ENCODE results near the gene FRMD4A.

FRMD4A gene

DNA sequence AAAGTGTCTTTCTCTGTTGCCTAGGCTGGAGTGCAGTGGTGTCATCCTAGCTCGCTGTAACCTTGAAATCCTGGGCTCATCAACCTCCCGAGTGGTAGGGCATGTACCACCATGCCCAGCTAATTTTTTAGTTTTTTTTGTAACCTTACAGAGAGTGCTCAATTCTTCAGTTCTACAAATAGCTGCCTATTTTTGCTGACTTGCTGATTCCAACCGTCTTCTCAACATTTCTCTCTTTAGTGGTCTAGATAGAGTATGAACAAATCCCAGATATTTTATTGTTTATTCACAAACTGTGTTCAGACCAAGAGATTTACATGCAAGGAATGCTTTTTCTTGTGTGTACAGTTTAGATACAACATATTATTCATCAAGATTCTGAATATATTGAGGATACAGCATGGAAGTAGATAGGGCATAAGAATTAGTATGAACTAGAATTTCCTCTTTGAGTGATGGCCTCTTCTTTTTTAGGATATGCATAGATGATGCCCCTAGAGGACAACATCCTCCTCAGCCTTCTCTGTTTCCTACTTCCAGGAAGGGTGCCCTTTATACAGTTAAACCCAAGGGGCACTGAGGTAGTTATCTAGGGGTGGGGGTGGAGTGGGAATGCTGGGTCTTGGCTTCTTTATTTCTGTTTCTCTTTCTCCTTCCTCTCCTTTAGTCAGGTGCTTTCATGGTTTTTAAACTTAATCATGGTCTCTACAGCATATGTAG is 717.9 kb downstream of the FRMD4A start:
- TF ChIP-seq, protein P1, sequence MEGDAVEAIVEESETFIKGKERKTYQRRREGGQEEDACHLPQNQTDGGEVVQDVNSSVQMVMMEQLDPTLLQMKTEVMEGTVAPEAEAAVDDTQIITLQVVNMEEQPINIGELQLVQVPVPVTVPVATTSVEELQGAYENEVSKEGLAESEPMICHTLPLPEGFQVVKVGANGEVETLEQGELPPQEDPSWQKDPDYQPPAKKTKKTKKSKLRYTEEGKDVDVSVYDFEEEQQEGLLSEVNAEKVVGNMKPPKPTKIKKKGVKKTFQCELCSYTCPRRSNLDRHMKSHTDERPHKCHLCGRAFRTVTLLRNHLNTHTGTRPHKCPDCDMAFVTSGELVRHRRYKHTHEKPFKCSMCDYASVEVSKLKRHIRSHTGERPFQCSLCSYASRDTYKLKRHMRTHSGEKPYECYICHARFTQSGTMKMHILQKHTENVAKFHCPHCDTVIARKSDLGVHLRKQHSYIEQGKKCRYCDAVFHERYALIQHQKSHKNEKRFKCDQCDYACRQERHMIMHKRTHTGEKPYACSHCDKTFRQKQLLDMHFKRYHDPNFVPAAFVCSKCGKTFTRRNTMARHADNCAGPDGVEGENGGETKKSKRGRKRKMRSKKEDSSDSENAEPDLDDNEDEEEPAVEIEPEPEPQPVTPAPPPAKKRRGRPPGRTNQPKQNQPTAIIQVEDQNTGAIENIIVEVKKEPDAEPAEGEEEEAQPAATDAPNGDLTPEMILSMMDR (IDR thresholded peaks at IDR 0.05; ENCODE audit: low read length), result no peak
- no peak for TF ChIP-seq EZH2phosphoT487 (IDR thresholded peaks at IDR 0.05; ENCODE audit: low read length)
- TF ChIP-seq EZH2 (optimal IDR thresholded peaks at IDR 0.05; ENCODE audit: low read depth, low read length), result no peak
- Histone ChIP-seq H3K36me3 (replicated peaks; ENCODE audit: insufficient read depth, low read length) (peaks cover 12% of the 10 kb centered on the region), H3K4me2 (ENCODE audit: low read depth, low read length) (no peak overlapping the region)

DNA sequence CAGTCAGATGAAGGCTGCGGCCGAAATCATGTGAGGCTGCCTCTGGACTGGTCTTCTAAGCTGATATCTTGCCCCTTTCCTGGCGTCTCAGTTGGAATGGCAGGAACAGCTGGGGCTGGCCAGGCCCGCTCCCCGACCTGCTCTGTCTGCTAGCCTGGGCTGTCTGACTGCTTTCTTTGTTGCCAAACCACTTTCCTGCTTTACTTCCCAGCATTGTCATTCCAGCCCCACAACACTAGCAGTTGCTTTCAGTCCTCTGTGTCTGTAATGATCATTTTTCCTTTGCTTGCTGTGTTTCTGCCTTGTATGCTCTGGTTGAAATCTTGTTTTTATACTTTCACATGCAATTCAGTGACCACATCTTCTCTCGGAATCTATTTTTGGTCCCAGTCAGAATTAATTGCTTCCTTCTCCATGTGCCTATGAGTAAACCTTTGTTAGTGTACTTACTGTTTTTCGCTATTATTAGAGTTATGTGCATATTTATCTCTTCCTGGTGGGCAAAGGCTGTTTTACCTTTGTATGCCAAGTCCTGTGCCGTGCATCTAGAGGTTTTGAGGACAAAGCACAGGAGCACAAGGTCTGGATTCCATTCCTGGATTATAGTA is 722.4 kb downstream of the FRMD4A start:
- no peaks in the 10 kb centered on the region for H4K20me1 ChIP-seq (ENCODE audit: insufficient read depth, low read length)
- TF ChIP-seq EZH2phosphoT487 (IDR thresholded peaks at IDR 0.05; ENCODE audit: low read length), result no peak
- no peak for TF ChIP-seq EZH2 (optimal IDR thresholded peaks at IDR 0.05; ENCODE audit: low read depth, low read length)
- TF ChIP-seq, protein P1 (IDR thresholded peaks at IDR 0.05; ENCODE audit: low read length), result no peak
- no peaks in the 10 kb centered on the region for H3K79me2 ChIP-seq (ENCODE audit: low read length)
- H3K36me3 ChIP-seq (replicated peaks; ENCODE audit: insufficient read depth, low read length), result peaks cover 12% of the 10 kb centered on the region
- H3K9ac ChIP-seq (ENCODE audit: low read length), result no peak overlapping the region
- H3K4me2 ChIP-seq (ENCODE audit: low read depth, low read length), result no peak overlapping the region
- no peak overlapping the region for H3K4me3 ChIP-seq (ENCODE audit: low read length)
- no peaks in the 10 kb centered on the region for H3K27me3 ChIP-seq (replicated peaks; ENCODE audit: insufficient read depth, low read length)
- 0 out of 2 replicates have a peak, but pooled peaks cover 5% of the 10 kb centered on the region for H3K4me1 ChIP-seq (ENCODE audit: low read length)
- H3K9me3 ChIP-seq (replicated peaks; ENCODE audit: insufficient read depth, low read length), result no peaks in the 10 kb centered on the region
- H3F3A ChIP-seq (ENCODE audit: insufficient read depth, low read length), result no peaks in the 10 kb centered on the region
- no peaks in the 10 kb centered on the region for H3K9me2 ChIP-seq (replicated peaks; ENCODE audit: insufficient read depth, low read length)
- H3K27ac ChIP-seq (ENCODE audit: low read length), result no peak overlapping the region
- no peak overlapping the region for H2AFZ ChIP-seq (ENCODE audit: low read length)
- no peak for DNase-seq

More for the DNA sequence above, 717.9 kb downstream of the FRMD4A start:
- Histone ChIP-seq H3K27ac (ENCODE audit: low read length) (no peak overlapping the region), H3K79me2 (ENCODE audit: low read length) (no peaks in the 10 kb centered on the region), H3K4me1 (ENCODE audit: low read length) (0 out of 2 replicates have a peak, but pooled peaks cover 5% of the 10 kb centered on the region), H3K27me3 (replicated peaks; ENCODE audit: insufficient read depth, low read length) (no peaks in the 10 kb centered on the region), H3K9me3 (replicated peaks; ENCODE audit: insufficient read depth, low read length) (no peaks in the 10 kb centered on the region), H4K20me1 (ENCODE audit: insufficient read depth, low read length) (no peaks in the 10 kb centered on the region), H3K4me3 (ENCODE audit: low read length) (no peak overlapping the region), H2AFZ (ENCODE audit: low read length) (no peak overlapping the region), H3K9ac (ENCODE audit: low read length) (no peak overlapping the region), H3K9me2 (replicated peaks; ENCODE audit: insufficient read depth, low read length) (no peaks in the 10 kb centered on the region), H3F3A (ENCODE audit: insufficient read depth, low read length) (no peaks in the 10 kb centered on the region)
- DNase-seq, result no peak

DNA sequence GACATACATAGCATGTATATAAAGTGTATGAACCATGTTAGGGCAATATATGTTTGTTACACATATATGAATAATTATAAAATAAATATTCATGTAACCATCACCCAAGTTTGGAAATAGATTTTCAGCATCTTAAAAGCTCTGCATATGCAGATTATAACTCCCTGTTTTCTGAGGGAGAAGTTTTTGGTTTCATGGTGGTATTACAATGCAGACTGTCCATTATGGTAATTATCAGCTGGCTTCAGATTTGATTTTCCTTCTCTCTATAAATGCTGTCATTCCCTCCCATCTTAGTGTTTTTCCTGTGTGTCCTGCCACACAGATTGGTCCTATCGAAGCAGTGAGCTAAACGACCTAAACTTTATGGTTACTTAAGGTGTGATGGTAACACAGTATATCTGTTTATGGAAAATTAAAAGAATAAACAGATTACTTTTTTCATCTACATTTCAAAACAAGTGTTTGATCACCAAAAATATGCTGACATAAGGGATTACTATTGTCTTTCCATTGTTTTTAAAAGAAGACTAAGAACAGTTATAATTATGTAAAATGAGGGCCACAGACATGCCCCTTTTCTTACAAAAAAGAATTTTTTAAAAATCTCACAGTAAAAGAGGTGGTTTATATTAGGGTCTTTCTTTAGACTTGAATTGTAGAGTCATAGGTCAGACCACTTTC is 726.2 kb downstream of the FRMD4A start:
- no peaks in the 10 kb centered on the region for H3K27me3 ChIP-seq (replicated peaks; ENCODE audit: insufficient read depth, low read length)
- no peak overlapping the region for H3K4me2 ChIP-seq (ENCODE audit: low read depth, low read length)
- H3K9me3 ChIP-seq (replicated peaks; ENCODE audit: insufficient read depth, low read length), result no peaks in the 10 kb centered on the region
- no peaks in the 10 kb centered on the region for H4K20me1 ChIP-seq (ENCODE audit: insufficient read depth, low read length)
- no peaks in the 10 kb centered on the region for H3K79me2 ChIP-seq (ENCODE audit: low read length)
- no peaks in the 10 kb centered on the region for H3F3A ChIP-seq (ENCODE audit: insufficient read depth, low read length)
- no peak overlapping the region for H2AFZ ChIP-seq (ENCODE audit: low read length)
- no peaks in the 10 kb centered on the region for H3K9me2 ChIP-seq (replicated peaks; ENCODE audit: insufficient read depth, low read length)
- H3K4me3 ChIP-seq (ENCODE audit: low read length), result no peak overlapping the region
- TF ChIP-seq, protein P1 (IDR thresholded peaks at IDR 0.05; ENCODE audit: low read length), result no peak
- TF ChIP-seq EZH2 (optimal IDR thresholded peaks at IDR 0.05; ENCODE audit: low read depth, low read length), result no peak
- no peak for TF ChIP-seq EZH2phosphoT487 (IDR thresholded peaks at IDR 0.05; ENCODE audit: low read length)
- H3K9ac ChIP-seq (ENCODE audit: low read length), result no peak overlapping the region
- DNase-seq, result no peak
- 0 out of 2 replicates have a peak, but pooled peaks cover 4% of the 10 kb centered on the region for H3K36me3 ChIP-seq (replicated peaks; ENCODE audit: insufficient read depth, low read length)
- H3K27ac ChIP-seq (ENCODE audit: low read length), result no peak overlapping the region
- H3K4me1 ChIP-seq (ENCODE audit: low read length), result 0 out of 2 replicates have a peak, but pooled peaks cover 5% of the 10 kb centered on the region

All from MM.1S (cell line).